GM06990 (cell line): ENCODE measurements around the gene PHLDB2.

Experiments used
- DNase-seq: peaks from one replicate; pipeline ENCODE4 v3.0.0-alpha.2; 2011; ENCODE audit not compliant: insufficient read length; ENCODE audit errors: extremely low read depth
- H3K27me3 ChIP-seq: replicated peaks from 2 replicates; pipeline ENCODE4 v1.6.0; 2011; ENCODE audit warnings: low read length; ENCODE audit not compliant: control insufficient read depth, insufficient read depth
- H3K36me3 ChIP-seq: 2 replicates; pipeline ENCODE4 v1.5.1; 2011; ENCODE audit warnings: low read length; ENCODE audit not compliant: control insufficient read depth, insufficient read depth
- H3K4me3 ChIP-seq: replicated peaks from 2 replicates; pipeline ENCODE4 v1.5.1; 2011; ENCODE audit warnings: low read depth, mild to moderate bottlenecking, control low read depth, low read length
- CTCF ChIP-seq: IDR thresholded peaks from 2 replicates; pipeline ENCODE4 v1.5.1; 2011; ENCODE audit warnings: low read length, control low read depth, mild to moderate bottlenecking, inconsistent platforms; ENCODE audit not compliant: insufficient read depth, poor library complexity, severe bottlenecking

Gene PHLDB2

GRCh38 chr3:111980716-111981456 is 121.8 kb downstream of the PHLDB2 start:
- H3K4me3 ChIP-seq: no peak overlapping the region
- no peak for TF ChIP-seq CTCF
- DNase-seq: no peak
- H3K36me3 ChIP-seq: no peaks in the 10 kb centered on the region
- H3K27me3 ChIP-seq: no peaks in the 10 kb centered on the region

- no peak overlapping the region for H3K4me3 ChIP-seq
- no peaks in the 10 kb centered on the region for H3K36me3 ChIP-seq
- DNase-seq: no peak
- H3K27me3 ChIP-seq: no peaks in the 10 kb centered on the region
- no peak for TF ChIP-seq CTCF
Measured at GRCh38 chr3:111981457-111981763, 122.3 kb downstream of the PHLDB2 start.

- Histone ChIP-seq H3K27me3 (no peaks in the 10 kb centered on the region), H3K4me3 (no peak overlapping the region), H3K36me3 (no peaks in the 10 kb centered on the region; the same call in 1 of the 2 replicates)
- DNase-seq: no peak
- TF ChIP-seq CTCF: no peak
Measured at GRCh38 chr3:111984636-111985298, 125.7 kb downstream of the PHLDB2 start.

- no peak for DNase-seq
- no peak for TF ChIP-seq CTCF
- H3K36me3 ChIP-seq: no peaks in the 10 kb centered on the region; the same call in 1 of the 2 replicates
- H3K27me3 ChIP-seq: no peaks in the 10 kb centered on the region
- no peak overlapping the region for H3K4me3 ChIP-seq
Measured at GRCh38 chr3:111986800-111987199, 127.7 kb downstream of the PHLDB2 start.

- Histone ChIP-seq H3K36me3 (peaks cover 2% of the 10 kb centered on the region; the same call in 1 of the 2 replicates), H3K4me3 (no peak overlapping the region), H3K27me3 (no peaks in the 10 kb centered on the region)
- no peak for DNase-seq
- TF ChIP-seq CTCF: peak; percentile 71
Measured at GRCh38 chr3:111989061-111989678, 130.1 kb downstream of the PHLDB2 start.
